HG03354 (cell line): ENCODE results near the gene UGT1A4.

Experiments
- ATAC-seq: cut with Tn5 transposase; IDR thresholded peaks from one replicate; pipeline ENCODE4 v1.9.1; 2021; ENCODE audit warnings: mild to moderate bottlenecking; ENCODE audit not compliant: unreplicated experiment, poor library complexity, severe bottlenecking

UGT1A4 gene

DNA sequence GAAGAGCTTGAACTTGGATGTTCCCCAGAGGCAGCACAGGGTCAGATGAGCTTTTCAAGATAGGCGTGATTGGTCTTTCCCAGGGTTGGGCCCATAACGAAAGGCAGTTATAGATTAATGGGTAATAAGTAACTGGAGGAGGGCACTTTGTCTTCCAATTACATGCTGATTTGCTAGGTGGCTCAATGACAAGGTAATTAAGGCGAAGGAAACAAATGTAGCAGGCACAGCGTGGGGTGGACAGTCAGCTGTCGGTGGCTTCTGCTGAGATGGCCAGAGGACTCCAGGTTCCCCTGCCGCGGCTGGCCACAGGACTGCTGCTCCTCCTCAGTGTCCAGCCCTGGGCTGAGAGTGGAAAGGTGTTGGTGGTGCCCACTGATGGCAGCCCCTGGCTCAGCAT is at the start of gene UGT1A4:
Gene UGT1A4, plus strand, starts transcription at position 185 of the 400 bp plus-strand sequence. Its CDS starts 85 bp downstream, at position 270.
- no peak for ATAC-seq

DNA sequence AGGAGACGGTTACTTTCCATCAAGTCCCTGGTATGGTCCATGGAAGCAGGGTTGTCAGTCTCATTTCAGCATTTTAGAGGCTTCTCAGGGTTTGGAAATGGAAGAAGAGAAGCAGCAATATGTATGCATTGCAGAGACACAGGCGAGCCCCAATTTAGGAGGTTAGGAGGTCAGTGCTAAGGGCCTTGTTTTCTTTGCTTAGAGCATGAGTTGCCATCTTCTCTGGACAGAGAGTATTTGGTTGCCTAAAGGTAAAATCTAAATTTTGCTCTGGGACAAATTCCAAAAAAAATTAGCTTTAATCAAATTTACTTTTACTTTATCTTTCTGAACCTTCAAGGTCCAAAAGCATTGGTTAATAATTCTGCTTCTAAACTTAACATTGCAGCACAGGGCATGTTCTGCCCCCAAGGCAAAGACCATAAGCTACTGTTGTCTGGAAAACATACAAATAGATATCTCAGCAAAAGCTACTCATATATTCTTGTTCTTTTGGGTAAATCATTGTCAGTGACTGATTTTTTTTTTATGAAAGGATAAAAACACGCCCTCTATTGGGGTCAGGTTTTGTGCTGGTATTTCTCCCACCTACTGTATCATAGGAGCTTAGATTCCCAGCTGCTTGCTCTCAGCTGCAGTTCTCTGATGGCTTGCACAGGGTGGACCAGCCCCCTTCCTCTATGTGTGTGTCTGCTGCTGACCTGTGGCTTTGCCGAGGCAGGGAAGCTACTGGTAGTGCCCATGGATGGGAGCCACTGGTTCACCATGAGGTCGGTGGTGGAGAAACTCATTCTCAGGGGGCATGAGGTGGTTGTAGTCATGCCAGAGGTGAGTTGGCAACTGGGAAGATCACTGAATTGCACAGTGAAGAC is 47.0 kb upstream of the UGT1A4 start, which contains the start of gene UGT1A9:
Gene UGT1A9, plus strand, starts transcription at position 609 of the 872 bp plus-strand sequence. Its CDS starts 37 bp downstream, at position 646.
- no peak for ATAC-seq

DNA sequence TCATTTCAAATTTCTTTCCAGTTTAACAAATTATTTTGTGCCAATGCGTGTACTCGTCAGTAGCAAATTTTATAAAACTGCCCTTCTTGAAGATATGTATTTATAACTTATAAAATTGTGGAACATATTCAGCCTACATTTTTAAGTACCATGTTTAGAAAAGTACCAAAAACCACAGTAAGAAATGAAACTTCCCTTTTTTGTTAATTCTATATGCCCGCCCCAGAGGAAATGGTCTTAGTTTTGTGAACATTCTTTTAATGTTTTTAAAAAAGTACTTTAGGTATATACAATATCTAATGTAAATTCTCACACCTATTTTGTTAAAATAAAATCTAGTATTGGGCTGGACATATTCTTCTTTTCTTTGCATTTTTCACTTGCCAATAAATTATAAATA is 45.6 kb upstream of the UGT1A4 start:
- ATAC-seq, result no peak

DNA sequence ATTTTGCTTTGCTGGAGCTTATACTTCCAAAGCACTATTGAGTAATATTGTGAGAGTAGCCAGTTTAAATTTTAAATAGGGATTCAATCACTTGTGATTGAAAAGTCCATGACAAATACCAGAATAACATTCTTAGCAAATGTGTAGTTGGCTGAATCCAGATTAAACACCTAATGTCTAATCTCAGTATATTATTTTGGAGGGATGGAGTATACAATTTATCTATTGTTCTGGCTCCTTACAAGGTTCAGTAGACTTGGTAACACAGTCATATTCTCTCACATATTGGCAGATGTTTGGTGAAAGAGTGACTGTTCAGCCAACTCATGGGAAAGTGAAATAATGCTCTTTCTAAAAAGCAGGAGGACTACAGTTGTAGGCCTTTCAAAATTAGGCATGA is 44.6 kb upstream of the UGT1A4 start:
- ATAC-seq, result no peak

DNA sequence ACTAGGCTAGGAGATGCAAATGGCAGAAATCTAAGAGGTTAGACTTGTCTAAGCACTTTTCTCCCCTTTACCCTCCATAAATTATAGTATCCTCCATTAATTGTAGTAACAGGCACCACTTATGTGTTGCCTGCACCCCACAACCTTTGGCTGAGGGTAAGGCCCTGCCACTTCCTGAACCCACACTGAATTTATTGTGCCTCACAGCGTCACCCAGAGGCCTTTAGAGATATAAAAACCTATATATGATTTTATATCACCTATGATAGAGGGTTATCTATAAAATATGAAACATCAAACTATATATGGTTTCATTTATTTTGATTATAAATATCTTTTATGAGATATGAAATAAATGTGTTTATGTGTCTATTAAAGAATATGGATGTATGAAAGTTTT is 44.2 kb upstream of the UGT1A4 start:
- no peak for ATAC-seq

DNA sequence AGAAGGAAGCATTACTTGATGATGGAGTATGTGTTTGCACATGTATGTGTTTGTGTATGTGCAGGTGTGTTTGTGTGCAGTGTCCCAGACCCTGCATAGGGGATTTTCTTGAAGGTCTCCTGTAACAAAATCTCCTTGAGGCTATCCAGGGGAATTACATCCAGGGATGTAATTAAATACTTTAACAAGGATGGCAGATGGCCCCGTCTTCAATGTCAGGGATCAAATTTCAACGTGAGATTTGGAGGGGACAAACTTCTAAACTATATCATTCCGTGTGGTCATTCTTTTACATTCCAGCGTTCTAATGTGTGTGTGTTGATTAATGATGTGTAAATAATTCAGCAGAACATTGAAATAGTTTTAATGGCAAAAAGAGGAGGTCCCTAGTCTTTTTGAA is 43.5 kb upstream of the UGT1A4 start:
- no peak for ATAC-seq

DNA sequence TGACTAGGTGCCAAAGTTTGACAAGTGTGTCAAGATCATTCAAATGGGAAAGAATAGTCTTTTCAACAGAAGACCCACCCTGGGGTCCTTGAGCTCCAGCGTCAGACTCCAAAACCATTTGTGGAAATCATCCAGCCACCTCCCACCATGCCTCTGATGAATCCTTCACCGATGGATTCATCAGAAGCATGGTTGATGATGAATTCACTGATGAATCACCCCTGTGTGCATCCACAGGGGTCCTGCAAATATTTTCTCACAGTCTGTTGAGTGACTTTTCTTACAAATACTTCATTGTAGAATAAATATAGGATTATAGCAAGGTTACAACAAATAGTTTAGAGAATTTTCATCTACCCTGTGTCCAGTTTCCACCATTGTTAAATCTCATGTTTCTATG is 42.5 kb upstream of the UGT1A4 start:
- ATAC-seq, result no peak

DNA sequence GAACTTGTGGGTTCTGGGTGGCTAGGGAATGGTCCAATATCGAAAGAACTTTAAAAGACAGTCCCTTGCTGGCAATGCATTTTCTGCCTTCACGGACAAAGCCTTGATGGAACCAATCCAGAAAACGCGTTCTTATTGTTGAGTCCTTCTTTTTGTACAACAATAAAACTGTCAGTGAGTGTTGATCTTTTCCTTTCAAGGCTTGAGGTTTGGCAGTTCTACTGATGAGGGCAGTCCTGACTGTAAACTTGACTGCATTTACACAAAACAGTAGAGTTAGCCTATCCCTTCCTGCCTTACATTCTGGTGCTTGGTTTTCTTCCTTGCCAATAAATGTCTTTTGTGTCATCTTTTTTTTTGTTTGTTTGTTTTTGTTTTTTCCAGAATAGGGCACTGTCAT is 39.3 kb upstream of the UGT1A4 start:
- ATAC-seq, result no peak

DNA sequence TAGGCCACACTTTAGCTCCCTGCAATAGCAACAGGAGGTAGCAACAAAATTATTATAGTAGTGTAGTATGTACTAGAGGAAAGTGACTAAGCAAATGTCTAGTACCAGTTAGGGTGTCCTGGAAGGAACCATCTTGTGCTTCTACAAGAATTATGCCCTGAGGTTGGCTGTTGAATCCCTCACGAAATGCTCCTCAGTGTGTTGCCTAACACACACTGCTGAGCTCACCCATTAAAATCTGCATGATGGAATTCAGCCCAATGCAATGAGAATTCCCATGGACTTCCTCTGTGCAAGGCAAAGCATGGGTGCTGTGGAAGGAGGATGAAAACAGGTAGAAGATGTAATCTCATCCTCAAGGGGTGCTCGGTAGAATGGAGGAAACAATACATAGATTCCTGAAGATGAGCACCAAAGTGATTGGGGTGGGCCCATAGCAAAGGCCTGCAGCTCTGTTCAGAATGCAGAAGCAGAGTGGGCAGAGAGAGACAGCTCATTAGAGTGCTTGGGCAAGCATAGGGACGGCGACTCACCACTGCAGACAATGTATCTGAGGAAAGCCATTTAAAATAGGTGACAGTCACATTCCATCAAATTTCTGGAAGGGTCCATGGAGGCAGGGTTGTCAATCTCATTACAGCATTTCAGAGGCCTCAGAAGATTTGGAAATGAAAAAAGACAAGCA is 38.0 kb upstream of the UGT1A4 start:
- ATAC-seq, result no peak

DNA sequence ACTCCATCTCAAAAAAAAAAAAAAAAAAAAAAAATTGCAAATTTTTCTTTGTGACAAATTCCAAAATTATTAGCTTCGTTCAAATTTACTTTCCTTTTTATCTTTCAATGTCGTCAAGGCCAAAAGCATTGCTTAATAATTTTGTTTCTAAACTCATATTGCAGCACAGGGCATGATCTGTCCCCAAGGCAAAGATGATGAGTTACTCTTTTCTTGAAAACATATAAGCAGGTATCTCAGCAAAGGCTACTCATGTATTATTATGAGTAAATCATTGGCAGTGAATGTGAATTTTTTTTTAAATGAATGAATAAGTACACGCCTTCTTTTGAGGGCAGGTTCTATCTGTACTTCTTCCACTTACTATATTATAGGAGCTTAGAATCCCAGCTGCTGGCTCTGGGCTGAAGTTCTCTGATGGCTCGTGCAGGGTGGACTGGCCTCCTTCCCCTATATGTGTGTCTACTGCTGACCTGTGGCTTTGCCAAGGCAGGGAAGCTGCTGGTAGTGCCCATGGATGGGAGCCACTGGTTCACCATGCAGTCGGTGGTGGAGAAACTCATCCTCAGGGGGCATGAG is 36.9 kb upstream of the UGT1A4 start, which contains the start of gene UGT1A7:
Gene UGT1A7, plus strand, starts transcription at position 381 of the 579 bp plus-strand sequence. Its CDS starts 37 bp downstream, at position 418.
- no peak for ATAC-seq

DNA sequence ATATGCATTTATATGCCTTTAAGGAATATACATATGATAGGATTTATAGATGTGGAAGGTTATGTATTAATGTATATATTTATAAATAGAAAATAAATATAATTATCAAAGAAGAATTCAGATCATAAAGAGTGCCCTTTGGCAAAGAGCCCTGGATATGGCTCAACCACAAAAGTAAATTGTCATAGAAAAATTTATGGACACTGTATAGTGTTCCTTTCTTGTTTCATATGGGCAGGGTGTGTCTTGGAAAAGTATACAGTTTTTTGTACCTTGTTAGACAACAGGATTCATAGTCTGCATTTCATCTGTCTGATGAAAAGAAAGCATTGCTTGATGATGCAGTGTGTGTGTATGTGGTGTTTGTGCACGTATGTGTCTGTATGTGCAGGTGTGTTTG is 33.9 kb upstream of the UGT1A4 start:
- no peak for ATAC-seq

DNA sequence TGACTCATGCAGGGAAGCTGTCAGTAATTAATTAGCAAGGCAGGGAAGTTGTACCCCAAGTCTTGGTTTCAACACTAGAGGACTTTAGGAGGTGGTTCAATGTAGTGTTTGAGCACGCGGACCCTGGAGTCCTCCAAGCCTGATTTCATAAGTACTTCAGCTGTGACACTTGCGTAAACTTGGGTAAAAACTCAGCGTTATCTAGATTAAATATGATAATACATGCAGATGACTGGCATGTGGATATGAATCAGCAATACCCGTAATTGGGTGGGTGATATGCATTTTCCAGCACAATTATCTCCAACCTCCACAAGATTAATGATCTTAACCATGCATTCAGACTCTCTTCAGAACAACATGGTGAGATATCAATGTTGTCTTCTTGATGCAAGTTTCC is 31.6 kb upstream of the UGT1A4 start:
- ATAC-seq, result no peak

DNA sequence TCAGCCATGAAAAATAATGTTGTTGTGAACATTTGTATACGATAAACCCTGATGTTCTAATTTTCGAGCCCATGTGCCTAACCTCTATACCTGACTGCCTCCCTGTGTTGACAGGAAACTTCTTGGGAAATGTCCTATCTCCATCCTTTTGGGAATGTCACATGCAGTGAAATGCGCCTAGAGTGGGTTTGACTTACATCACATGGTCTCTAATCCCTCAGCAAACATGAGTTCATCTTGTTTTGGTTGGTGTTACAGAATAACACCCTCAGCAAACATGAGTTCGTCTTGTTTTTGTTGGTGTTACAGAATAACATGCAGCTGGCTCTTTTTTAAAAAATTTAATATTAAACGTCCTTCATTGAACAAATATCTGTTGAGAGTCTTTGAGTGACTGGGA is 30.2 kb upstream of the UGT1A4 start:
- ATAC-seq, result no peak

DNA sequence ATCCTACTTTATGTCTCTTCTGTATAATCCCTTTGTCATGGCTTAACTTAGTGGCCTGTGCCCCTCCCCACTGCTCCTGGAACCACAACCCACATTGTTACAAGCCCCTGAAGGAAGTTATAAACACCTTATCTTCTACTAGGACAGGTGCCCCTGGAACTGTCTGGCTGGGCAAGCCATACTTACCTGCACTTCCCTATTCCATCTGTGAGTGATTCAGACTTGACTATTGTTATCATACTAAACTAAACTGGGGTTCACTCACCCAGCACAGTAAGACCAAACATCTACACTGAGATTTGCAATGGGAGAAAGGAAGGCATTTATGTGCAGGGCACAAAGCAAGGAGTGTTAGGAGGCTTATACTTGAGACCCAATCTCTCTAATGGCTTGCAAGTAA is 29.5 kb upstream of the UGT1A4 start:
- ATAC-seq, result no peak

DNA sequence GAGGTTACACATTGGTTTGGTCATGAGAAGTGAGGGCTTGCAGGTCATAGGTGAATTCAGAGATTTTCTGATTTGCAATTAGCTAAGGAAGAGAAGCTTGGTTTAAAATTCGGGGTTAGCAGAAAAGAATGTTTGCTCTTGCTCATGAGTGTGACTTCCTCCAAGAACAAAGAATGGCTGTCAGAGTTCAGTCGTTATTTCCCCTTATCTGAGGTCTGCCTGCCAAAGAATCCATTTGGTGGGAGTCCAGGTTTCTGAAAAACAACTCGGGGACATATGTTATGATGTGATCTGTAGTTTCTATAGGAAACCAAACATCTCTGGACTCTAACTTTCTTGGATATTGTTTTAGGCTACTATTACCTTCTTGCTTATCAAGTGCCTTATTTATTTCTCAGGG is 29.0 kb upstream of the UGT1A4 start:
- no peak for ATAC-seq

DNA sequence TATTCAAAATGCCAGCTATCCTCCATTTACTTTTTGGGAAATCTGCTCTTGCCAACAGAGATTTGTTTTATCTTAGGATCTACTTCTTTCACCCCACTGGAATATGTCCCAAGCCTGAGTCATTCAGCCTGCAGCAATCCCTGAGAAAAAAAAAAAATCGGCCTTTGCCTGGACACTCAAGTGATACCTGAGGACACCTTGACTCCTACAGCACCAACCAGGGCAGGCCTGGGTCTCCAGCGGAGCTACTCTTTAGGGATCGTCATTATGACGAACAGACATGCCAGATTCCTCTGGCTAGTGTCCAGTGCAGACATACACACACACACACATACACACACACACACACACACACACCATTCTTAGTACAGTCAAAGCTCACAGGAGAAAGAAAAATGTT is 28.1 kb upstream of the UGT1A4 start:
- no peak for ATAC-seq

DNA sequence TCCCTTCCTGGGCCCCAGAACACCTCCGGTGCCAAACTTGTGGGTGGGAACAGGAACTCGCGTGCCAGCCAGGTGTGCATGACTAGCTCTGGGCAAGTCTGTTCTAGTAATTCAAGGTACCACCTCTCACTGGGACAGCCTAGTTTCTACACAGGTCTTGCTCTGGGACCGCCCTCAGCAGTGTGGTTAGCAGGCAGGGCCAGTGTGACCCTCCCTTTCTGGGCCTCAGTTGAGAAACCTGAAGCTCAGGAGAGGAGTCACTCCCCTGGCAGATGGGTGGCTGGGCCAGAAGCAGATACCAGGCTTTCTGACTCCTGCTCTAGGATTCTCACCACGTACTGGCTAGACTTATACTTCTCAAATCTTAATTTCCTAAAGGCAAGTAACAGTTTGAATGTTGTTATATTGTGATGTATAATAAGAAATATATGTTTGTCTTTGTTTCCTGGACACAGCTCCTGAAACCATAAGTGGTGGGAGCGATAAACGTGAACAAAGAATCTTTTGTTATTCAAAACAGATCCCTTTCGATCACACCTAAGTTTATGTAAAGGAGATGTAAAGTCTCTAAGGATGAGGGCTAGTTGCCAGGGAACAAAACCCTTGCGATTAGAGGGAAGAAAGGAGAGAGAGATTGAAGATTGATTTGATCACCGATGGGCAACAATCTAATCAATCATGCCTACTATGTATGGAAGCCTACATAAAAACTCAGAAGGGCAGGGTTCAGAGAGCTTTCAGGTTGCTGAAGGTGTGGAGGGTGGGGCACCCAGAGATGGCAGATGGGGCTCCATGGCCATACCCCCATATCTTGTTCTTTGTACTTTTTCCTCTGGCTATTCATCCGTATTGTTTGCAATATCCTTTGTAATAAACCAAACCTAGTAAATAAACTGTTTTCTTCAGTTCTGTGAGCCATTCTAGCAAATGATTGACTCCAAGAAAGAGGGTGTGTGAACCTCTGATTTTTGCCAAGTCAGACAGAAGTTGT is 26.8 kb upstream of the UGT1A4 start:
- ATAC-seq, result no peak

DNA sequence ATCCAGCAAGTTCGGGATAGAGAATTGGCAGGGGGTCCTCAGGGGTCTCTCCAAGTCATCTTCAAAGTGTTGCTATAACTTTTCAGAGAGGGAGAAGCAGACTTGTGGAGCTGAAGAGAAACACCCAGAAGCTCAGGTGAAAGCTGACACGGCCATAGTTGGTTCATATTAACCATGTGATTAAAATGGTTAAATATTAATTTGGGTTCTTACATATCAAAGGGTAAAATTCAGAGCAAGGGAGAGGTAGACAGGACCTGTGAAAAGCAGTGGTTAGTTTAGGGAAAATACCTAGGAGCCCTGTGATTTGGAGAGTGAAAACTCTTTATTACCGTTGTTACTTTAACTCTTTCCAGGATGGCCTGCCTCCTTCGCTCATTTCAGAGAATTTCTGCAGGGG is 25.9 kb upstream of the UGT1A4 start, which contains the start of gene UGT1A6:
Gene UGT1A6, plus strand, starts transcription at position 243 of the 400 bp plus-strand sequence. Its CDS starts 115 bp downstream, at position 358.
- no peak for ATAC-seq

DNA sequence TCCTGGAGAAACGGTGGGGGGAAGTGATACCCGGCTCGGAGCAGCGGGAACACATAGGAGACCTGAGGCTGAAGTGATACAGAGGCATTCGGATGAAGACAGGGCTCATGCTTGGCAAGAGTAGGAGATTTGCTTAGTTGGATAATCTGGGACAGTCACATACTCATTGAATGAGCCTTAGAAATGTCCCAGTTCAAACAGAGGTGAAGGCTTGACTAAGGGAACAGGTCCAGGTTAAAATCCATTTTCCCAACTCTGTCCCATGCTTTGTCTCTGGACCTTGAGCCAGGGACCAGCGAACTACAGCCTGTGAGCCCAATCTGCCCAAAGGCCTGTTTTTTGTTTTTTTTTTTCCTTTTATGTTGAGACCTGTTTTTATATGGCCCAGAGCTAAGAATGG is 24.6 kb upstream of the UGT1A4 start:
- ATAC-seq, result no peak
